ENCODE results near the gene TIAM2. TPM values are rescaled to one million over a fixed set of nuclear protein-coding genes. Genes with fewer than 3 reads are reported as not detected.
"Not testable (repeated sequence)": the region's sequence is repeated elsewhere in the genome, so short reads cannot be mapped to it uniquely, and the experiment has no call there.

Gene TIAM2
- polyA plus RNA-seq, 3 donors, result 19.2 to 22.9 (median 19.5) TPM

- DNase-seq (ENCODE audit: low read depth in 3 of 3, low spot score in 2 of 3), result no peak
These were observed 224.8 kb downstream of the TIAM2 start for GRCh38 chr6:155219858-155220301.

GRCh38 chr6:155221086-155221485 is 226.0 kb downstream of the TIAM2 start:
- no peak for DNase-seq (ENCODE audit: low read depth in 3 of 3, low spot score in 2 of 3)

- DNase-seq (ENCODE audit: low read depth in 3 of 3, low spot score in 2 of 3), result no peak
These were observed 227.4 kb downstream of the TIAM2 start for GRCh38 chr6:155222506-155222905.

GRCh38 chr6:155223646-155224451 is 228.7 kb downstream of the TIAM2 start:
- no peak for DNase-seq (ENCODE audit: low read depth in 3 of 3, low spot score in 2 of 3)

- DNase-seq (ENCODE audit: low read depth in 3 of 3, low spot score in 2 of 3), result no peak
These were observed 229.5 kb downstream of the TIAM2 start for GRCh38 chr6:155224618-155225017.

GRCh38 chr6:155227046-155227445 is 231.9 kb downstream of the TIAM2 start:
- DNase-seq (ENCODE audit: low read depth in 3 of 3, low spot score in 2 of 3), result no peak

- DNase-seq (ENCODE audit: low read depth in 3 of 3, low spot score in 2 of 3), result no peak
These were observed 233.5 kb downstream of the TIAM2 start for GRCh38 chr6:155228546-155229166.

- DNase-seq (ENCODE audit: low read depth in 3 of 3, low spot score in 2 of 3), result not testable (repeated sequence)
These were observed 235.9 kb downstream of the TIAM2 start for GRCh38 chr6:155230975-155231374.

GRCh38 chr6:155232848-155233247 is 237.7 kb downstream of the TIAM2 start:
- DNase-seq (ENCODE audit: low read depth in 3 of 3, low spot score in 2 of 3), result no peak

GRCh38 chr6:155234167-155234566 is 239.1 kb downstream of the TIAM2 start:
- DNase-seq (ENCODE audit: low read depth in 3 of 3, low spot score in 2 of 3), result no peak

GRCh38 chr6:155234687-155235086 is 239.6 kb downstream of the TIAM2 start:
- no peak for DNase-seq (ENCODE audit: low read depth in 3 of 3, low spot score in 2 of 3)

GRCh38 chr6:155235087-155235486 is 240.0 kb downstream of the TIAM2 start:
- no peak for DNase-seq (ENCODE audit: low read depth in 3 of 3, low spot score in 2 of 3)

GRCh38 chr6:155237613-155238012 is 242.5 kb downstream of the TIAM2 start:
- DNase-seq (ENCODE audit: low read depth in 3 of 3, low spot score in 2 of 3), result no peak

- DNase-seq (ENCODE audit: low read depth in 3 of 3, low spot score in 2 of 3), result no peak
These were observed 245.9 kb downstream of the TIAM2 start for GRCh38 chr6:155240905-155241600.

GRCh38 chr6:155241966-155242365 is 246.9 kb downstream of the TIAM2 start:
- DNase-seq (ENCODE audit: low read depth in 3 of 3, low spot score in 2 of 3), result no peak

- no peak for DNase-seq (ENCODE audit: low read depth in 3 of 3, low spot score in 2 of 3)
These were observed 249.3 kb downstream of the TIAM2 start for GRCh38 chr6:155244434-155244833.

GRCh38 chr6:155245193-155245592 is 250.1 kb downstream of the TIAM2 start:
- DNase-seq (ENCODE audit: low read depth in 3 of 3, low spot score in 2 of 3), result no peak

GRCh38 chr6:155245831-155246230 is 250.7 kb downstream of the TIAM2 start:
- DNase-seq (ENCODE audit: low read depth in 3 of 3, low spot score in 2 of 3), result no peak

GRCh38 chr6:155246825-155247224 is 251.7 kb downstream of the TIAM2 start:
- no peak for DNase-seq (ENCODE audit: low read depth in 3 of 3, low spot score in 2 of 3)

GRCh38 chr6:155247618-155248007 is 252.5 kb downstream of the TIAM2 start:
- no peak for DNase-seq (ENCODE audit: low read depth in 3 of 3, low spot score in 2 of 3)

All from right renal cortex interstitium (tissue), 3 donors.